Upper lobe of left lung (tissue), 4 donors: Measurements from ENCODE around the gene SLC46A1.

Experiments used
- CTCF ChIP-seq, 6 experiments: fragments of 450-650 bp in 4 of 6; fragments of 200-600 bp in 2 of 6; sonication (generic) in 2 of 6; IDR thresholded peaks; one replicate each; pipeline ENCODE4 v1.5.1; 2016 to 2019; ENCODE audit warnings: antibody characterized with exemption in 6 of 6
- EP300 ChIP-seq, 4 donors: sonication (generic); formaldehyde crosslinking; IDR thresholded peaks; one replicate each; pipeline ENCODE4 v1.5.1; 2017; ENCODE audit warnings: antibody characterized with exemption in 4 of 4, control low read depth in 2 of 4
- POLR2A ChIP-seq, 4 donors: fragments of 450-650 bp; IDR thresholded peaks; one replicate each; pipeline ENCODE4 v1.5.1; 2016 to 2017; ENCODE audit warnings: antibody characterized with exemption in 4 of 4, mild to moderate bottlenecking in 2 of 4
- POLR2AphosphoS5 ChIP-seq, 2 donors: sonication (generic); formaldehyde crosslinking; IDR thresholded peaks; one replicate each; pipeline ENCODE4 v1.5.1; 2017; ENCODE audit warnings: antibody characterized with exemption in 2 of 2

GRCh38 chr17:28345419-28346198 lies 60.4 kb downstream of the SLC46A1 start:
- TF ChIP-seq POLR2A (IDR thresholded peaks at IDR 0.05), result no peak
- TF ChIP-seq CTCF (IDR thresholded peaks at IDR 0.05), result no peak
- TF ChIP-seq EP300 (IDR thresholded peaks at IDR 0.05), result no peak
- no peak for TF ChIP-seq POLR2AphosphoS5 (IDR thresholded peaks at IDR 0.05)
